NB4 (cell line): ENCODE results near the gene PTH2R.

Source experiments
- CTCF ChIP-seq: IDR thresholded peaks from one replicate; pipeline ENCODE4 v1.5.1; 2012; ENCODE audit warnings: low read depth, low read length
- MAX ChIP-seq: IDR thresholded peaks from 2 replicates; pipeline ENCODE4 v1.6.1; 2011; ENCODE audit warnings: low read depth, low read length
- POLR2A ChIP-seq: IDR thresholded peaks from 2 replicates; pipeline ENCODE4 v1.6.1; 2011; ENCODE audit warnings: mild to moderate bottlenecking; ENCODE audit not compliant: insufficient read length; ENCODE audit errors: extremely low read depth

GRCh38 chr2:208511016-208511415 lies 104.4 kb downstream of the PTH2R start:
- TF ChIP-seq POLR2A (no peak), CTCF (no peak), MAX (no peak)
